ENCODE measurements around the gene RTN4. TPM values are rescaled to one million over a fixed set of nuclear protein-coding genes. Genes with fewer than 3 reads are reported as not detected.
A peak's percentile ranks its signal among the peaks of the same experiment; 100 is the strongest.

Gene RTN4
- total RNA-seq, 2 donors from 2014 or later, result 190 to 249 TPM

GRCh38 chr2:55012672-55013484 lies 37.4 kb downstream of the RTN4 start:
- Histone ChIP-seq H3K36me3 (no peaks in the 10 kb centered on the region), H3K27me3 (replicated peaks; ENCODE audit: insufficient read depth) (no peaks in the 10 kb centered on the region), H3K27ac (peak overlapping the region; percentile 51 to 70), H3K4me1 (replicated peaks) (peaks cover 24% of the 10 kb centered on the region), H3K9me3 (no peaks in the 10 kb centered on the region), H3K4me3 (no peak overlapping the region)
- DNase-seq (ENCODE audit: low spot score), result peak; percentile 39
- 36% methylated on average over 2 of the region's 2 CpGs for WGBS
- TF ChIP-seq, protein P1, sequence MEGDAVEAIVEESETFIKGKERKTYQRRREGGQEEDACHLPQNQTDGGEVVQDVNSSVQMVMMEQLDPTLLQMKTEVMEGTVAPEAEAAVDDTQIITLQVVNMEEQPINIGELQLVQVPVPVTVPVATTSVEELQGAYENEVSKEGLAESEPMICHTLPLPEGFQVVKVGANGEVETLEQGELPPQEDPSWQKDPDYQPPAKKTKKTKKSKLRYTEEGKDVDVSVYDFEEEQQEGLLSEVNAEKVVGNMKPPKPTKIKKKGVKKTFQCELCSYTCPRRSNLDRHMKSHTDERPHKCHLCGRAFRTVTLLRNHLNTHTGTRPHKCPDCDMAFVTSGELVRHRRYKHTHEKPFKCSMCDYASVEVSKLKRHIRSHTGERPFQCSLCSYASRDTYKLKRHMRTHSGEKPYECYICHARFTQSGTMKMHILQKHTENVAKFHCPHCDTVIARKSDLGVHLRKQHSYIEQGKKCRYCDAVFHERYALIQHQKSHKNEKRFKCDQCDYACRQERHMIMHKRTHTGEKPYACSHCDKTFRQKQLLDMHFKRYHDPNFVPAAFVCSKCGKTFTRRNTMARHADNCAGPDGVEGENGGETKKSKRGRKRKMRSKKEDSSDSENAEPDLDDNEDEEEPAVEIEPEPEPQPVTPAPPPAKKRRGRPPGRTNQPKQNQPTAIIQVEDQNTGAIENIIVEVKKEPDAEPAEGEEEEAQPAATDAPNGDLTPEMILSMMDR (IDR thresholded peaks at IDR 0.05), result peak in 1 of 4 experiments; percentile 4
- TF ChIP-seq POLR2AphosphoS5 (IDR thresholded peaks at IDR 0.05) (peak; percentile 76), POLR2A (IDR thresholded peaks at IDR 0.05) (no peak)
- intact Hi-C loops (cut with DNase I), result no loop called here

DNA sequence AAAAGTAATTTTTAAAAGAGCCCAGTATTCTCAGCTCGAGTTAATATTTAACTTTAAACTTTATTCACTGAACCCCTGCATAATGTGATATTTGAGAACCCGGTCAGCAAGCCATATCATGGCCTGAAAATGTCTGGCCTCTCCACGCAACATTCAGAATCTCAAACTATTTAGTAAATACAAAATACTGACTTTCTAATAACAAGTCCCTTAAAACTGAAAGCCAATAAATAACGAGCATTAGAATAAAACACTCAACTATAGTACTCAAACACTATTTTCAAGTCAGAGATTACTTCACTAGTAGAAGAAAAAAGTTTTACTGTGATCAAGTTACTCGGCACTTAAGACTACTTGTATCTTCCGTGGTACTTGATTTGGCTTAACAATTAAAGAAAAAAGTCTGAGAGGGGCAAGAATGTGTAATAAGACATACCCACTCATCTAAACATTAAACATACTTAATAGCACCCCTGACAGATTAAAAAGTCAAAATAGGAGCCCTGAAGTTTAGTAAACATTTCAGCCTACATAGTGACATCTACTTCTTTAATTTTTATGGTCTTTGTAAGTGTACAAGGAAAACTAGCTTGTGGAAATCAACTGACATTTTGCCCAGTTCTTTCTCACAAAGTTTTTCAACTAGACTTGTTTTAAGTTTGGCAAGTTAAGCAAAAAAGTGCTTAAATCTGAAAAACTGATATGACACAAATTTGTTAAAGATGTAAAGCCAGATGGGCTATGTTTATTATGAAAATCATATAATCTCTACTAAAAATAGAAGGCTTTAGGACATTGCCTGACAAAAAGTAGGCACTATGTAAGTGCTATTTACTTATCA lies 38.2 kb downstream of the RTN4 start:
- WGBS, result 8% methylated on average over 6 of the region's 6 CpGs
- Histone ChIP-seq H3K27me3 (replicated peaks; ENCODE audit: insufficient read depth) (no peaks in the 10 kb centered on the region), H3K4me1 (replicated peaks) (peaks cover 24% of the 10 kb centered on the region), H3K36me3 (no peaks in the 10 kb centered on the region), H3K27ac (peak overlapping the region; percentile 51 to 70), H3K9me3 (no peaks in the 10 kb centered on the region), H3K4me3 (no peak overlapping the region)
- intact Hi-C loops (cut with DNase I), result no loop called here
- DNase-seq (ENCODE audit: low spot score), result no peak
- TF ChIP-seq, protein P1 (IDR thresholded peaks at IDR 0.05), result no peak
- no peak for TF ChIP-seq POLR2A (IDR thresholded peaks at IDR 0.05)
- no peak for TF ChIP-seq POLR2AphosphoS5 (IDR thresholded peaks at IDR 0.05)

GRCh38 chr2:55010915-55011314 lies 39.3 kb downstream of the RTN4 start:
- peak overlapping the region; percentile 51 to 70 for H3K27ac ChIP-seq
- WGBS, result 65% methylated on average over 2 of the region's 2 CpGs
- DNase-seq (ENCODE audit: low spot score), result no peak
- no peak overlapping the region for H3K4me3 ChIP-seq
- intact Hi-C loops (cut with DNase I), result no loop called here
- no peak for TF ChIP-seq POLR2AphosphoS5 (IDR thresholded peaks at IDR 0.05)
- no peak for TF ChIP-seq POLR2A (IDR thresholded peaks at IDR 0.05)
- TF ChIP-seq, protein P1 (IDR thresholded peaks at IDR 0.05), result no peak
- H3K4me1 ChIP-seq (replicated peaks), result peaks cover 24% of the 10 kb centered on the region
- H3K36me3 ChIP-seq, result no peaks in the 10 kb centered on the region
- H3K9me3 ChIP-seq, result no peaks in the 10 kb centered on the region
- no peaks in the 10 kb centered on the region for H3K27me3 ChIP-seq (replicated peaks; ENCODE audit: insufficient read depth)

GRCh38 chr2:55010149-55010591 lies 40.1 kb downstream of the RTN4 start:
- TF ChIP-seq, protein P1 (IDR thresholded peaks at IDR 0.05), result no peak
- TF ChIP-seq POLR2A (IDR thresholded peaks at IDR 0.05) (peak; percentile 77), POLR2AphosphoS5 (IDR thresholded peaks at IDR 0.05) (peak; percentile 86)
- H3K36me3 ChIP-seq, result no peaks in the 10 kb centered on the region
- peaks cover 24% of the 10 kb centered on the region for H3K4me1 ChIP-seq (replicated peaks)
- intact Hi-C loops (cut with DNase I), result no loop called here
- DNase-seq (ENCODE audit: low spot score), result peak; percentile 64
- peak overlapping the region; percentile 51 to 70 for H3K27ac ChIP-seq
- H3K9me3 ChIP-seq, result no peaks in the 10 kb centered on the region
- H3K4me3 ChIP-seq, result peak overlapping the region; percentile 14 to 33
- H3K27me3 ChIP-seq (replicated peaks; ENCODE audit: insufficient read depth), result no peaks in the 10 kb centered on the region
- 3% methylated on average over 5 of the region's 5 CpGs for WGBS

All from prostate gland (tissue), 2 donors.